GM19328 (cell line): ENCODE data around the gene SLC34A3.
A peak's percentile ranks its signal among the peaks of the same experiment; 100 is the strongest.
"Not testable (repeated sequence)": the region's sequence is repeated elsewhere in the genome, so short reads cannot be mapped to it uniquely, and the experiment has no call there.

ENCODE experiments used
- ATAC-seq: cut with Tn5 transposase; IDR thresholded peaks from one replicate; pipeline ENCODE4 v1.9.1; 2021; ENCODE audit warnings: mild to moderate bottlenecking, moderate library complexity; ENCODE audit not compliant: unreplicated experiment

Gene SLC34A3

DNA sequence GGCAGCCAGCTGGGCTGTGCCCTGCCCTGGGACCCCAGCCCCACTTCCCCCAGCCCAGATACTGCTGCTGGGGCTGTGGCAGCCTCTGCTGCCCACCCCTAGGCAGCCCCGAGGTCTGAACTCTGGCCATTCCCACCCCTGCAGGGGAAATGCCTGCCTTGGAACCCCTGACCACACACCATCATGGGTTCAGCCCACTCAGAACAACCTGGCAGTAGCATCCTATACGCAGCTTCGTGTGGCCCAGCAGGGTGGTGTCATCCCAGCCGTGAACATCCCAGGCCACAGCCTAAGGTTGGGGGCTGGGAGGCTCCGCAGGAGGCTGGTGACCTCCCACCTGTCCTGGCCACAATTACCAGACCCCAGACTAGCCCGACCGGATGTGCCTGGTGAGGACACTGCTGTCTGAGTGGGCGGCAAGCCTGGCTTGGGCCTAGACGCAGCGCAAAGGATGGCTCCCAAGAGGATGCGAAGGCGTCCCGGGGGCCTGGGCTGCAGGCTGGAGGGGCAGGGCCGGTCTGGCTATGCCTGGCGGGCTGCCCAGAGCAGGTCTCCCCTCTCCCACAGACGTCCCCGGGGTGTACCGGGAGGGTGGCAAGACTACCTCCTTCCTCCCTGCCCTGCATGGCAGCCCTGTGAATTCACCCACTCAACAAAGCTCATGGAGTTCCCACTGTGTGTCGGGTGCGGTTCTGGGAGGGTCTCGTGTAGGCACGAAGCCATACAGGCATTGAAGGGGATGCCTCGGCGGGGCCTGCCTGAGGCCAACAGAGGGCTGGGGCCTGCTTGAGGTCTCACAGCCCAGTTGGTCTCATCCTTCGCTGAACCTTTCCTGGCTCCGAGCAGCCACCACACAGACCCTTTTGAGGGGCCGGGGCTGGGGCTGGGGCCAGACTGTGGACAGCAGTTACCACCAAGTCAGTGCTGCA is 1.5 kb upstream of the SLC34A3 start:
- no peak for ATAC-seq

DNA sequence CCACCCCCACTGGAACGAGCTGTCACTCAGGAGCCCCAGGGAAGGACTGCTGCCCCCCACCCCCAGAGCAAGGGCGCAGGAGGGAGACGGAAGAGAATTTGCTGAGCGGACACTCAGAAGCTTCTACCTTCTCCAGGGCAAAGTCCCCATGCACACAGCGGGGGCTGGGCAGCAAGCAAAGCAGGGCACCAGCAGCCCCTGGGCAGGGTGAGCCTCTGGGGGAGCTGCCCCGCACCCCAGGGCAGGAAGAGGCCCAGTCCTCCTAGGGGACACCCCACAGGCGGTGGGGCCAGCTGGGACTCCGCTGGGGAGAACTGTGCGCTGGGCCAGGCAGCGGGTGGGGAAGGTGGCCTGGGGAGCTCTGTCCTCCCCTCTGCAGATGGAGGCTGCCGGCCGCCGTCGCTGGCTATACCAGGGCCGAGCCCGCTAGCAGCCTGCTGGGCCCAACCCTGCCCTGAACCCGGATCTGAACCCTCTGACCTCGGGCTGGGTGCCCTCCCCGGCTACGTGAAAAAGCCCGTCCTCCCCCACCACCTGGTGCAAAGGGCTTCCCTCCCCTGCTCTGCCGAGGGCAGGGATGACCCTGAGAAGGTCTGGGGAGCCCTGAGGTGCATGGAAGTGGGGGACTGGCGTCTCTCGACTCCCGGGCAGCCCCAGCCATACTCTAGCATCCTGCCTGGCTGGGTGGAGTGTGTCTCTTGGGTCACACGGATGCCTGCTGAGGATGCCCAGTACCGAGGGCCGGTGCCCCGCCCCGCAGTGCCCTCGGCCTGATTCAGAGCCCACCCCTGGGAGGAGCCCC is 597 bp upstream of the SLC34A3 start:
- ATAC-seq, result no peak

GRCh38 chr9:137231372-137232039 is 805 bp downstream of the SLC34A3 start:
- no peak for ATAC-seq

- no peak for ATAC-seq
Measured at GRCh38 chr9:137232101-137232500, 1.4 kb downstream of the SLC34A3 start.

DNA sequence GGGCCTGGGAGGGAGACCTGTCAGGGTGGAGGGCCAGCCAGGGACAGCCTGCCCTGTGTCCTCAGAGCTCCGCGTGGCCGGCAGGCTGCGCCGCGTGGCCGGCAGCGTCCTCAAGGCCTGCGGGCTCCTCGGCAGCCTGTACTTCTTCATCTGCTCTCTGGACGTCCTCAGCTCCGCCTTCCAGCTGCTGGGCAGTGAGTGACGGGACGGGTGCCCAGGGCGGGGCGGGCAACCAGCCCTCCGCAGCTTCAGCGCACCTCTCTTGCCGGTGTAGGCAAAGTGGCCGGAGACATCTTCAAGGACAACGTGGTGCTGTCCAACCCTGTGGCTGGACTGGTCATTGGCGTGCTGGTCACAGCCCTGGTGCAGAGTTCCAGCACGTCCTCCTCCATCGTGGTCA is 1.8 kb downstream of the SLC34A3 start:
- no peak for ATAC-seq

DNA sequence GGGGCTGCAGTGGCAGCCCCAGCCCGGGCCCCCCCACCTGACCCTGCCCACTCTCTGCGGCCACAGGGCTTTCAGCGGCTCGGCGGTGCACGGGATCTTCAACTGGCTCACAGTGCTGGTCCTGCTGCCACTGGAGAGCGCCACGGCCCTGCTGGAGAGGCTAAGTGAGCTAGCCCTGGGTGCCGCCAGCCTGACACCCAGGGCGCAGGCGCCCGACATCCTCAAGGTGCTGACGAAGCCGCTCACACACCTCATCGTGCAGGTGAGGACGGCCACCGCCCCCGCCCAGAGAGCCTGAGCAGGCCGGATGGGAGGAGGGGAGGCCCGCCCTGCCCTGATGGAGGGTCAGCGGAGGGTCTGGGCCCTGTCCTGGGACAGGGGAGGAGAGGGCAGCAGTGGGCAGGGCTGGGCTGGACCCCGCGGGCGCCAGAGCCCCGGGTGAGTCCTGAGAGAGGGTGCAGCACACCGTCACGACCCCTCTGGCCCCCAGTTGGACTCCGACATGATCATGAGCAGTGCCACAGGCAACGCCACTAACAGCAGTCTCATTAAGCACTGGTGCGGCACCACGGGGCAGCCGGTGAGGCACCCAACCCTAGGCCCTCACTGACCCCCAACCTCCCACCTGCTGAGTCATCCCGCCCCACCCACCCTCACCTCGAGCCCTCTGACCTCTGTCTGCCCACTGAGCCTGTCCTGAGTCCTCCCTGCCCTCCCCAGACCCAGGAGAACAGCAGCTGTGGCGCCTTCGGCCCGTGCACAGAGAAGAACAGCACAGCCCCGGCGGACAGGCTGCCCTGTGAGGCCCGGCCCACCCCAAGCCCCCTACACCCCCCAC is 2.7 kb downstream of the SLC34A3 start:
- no peak for ATAC-seq

- ATAC-seq, result no peak
Measured at GRCh38 chr9:137234055-137234697, 3.5 kb downstream of the SLC34A3 start.

DNA sequence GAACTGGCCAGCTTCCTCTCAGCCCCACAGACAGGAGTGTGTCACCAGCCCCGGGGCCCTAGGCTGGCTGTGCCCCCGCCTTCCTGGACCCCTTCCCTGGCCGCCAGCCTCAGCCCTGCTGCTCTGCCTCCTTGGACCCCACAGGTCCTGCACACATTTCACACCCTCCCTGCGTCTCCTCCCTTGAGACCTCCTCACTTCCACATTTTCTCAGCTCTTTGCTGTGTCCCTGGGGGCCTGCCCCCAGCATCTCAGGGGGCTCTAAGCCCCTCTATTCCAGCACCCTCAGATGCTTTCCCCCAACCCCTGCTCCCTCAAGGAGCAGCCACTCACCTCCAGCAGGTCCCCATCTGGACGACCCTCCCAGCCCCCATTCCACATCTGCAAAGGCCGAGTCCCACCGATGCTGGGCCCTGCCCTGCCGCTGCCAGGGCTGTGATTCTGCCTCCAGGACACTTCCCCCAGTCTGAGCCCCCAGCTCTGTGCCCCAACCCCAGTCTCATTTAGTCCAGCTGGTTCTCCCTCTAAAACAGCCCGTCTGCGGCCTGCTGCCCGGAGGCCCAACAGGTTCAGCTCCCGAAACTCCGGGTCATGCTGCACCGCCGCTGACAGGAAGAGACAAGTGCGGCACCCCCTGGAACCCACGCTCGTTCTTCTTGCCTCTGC is 4.2 kb downstream of the SLC34A3 start:
- no peak for ATAC-seq

DNA sequence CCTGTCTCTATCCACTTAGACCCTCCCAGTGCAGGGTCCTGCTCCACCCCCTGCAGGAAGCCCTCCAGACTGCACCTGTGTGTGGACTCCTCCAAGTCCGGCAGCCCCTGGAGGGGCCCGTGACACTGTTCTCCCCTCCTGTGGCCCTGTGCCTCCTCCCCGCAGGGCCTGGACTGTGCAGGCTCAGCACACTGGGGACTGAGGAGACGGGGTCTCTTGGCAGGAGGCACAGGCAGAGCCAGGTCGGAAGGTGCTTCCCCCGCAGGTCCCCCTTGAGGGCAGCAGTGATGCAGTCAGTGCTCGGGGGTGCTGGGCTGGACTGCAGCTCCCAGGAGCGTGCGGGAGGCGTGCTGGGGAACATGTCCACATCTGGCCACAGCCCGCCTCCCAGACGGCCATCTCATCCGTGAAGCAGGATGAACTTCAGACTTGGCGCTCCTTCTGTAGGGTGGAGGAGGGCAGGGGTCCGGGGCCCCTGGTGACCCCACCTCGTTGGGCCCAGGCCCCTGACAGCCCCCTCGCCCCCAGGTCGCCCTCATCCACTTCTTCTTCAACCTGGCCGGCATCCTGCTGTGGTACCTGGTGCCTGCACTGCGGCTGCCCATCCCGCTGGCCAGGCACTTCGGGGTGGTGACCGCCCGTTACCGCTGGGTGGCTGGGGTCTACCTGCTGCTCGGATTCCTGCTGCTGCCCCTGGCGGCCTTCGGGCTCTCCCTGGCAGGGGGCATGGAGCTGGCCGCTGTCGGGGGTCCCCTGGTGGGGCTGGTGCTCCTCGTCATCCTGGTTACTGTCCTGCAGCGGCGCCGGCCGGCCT is 4.9 kb downstream of the SLC34A3 start:
- ATAC-seq, result no peak

DNA sequence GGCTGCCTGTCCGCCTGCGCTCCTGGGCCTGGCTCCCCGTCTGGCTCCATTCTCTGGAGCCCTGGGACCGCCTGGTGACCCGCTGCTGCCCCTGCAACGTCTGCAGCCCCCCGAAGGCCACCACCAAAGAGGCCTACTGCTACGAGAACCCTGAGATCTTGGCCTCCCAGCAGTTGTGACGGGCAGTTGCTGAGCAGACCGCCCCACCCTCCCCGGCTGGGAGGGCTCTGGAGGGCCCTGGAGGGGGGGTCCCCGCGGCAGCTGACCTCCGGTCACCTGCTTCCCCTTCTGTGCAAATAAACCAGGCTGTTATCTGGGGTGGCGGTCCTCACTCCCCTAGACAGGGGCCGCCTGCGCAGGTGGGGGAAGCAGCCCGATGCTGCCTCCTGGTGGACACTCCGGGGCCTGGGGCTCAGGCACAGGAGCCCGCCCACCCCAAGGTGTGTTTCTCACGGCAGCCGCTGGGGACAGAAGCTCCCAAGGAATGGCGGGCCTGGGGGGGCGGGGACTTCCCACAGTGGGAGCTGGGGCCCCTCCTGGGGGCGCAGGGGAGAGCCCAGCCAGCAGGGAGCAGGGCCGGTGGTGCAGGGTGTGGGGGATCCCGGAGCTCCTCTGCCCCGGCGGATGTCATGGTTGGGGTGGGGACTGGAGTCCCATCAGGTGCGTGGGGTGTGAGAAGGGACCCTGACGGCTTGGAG is 5.7 kb downstream of the SLC34A3 start:
- ATAC-seq, result no peak

- ATAC-seq, result no peak
Measured at GRCh38 chr9:137236936-137237421, 6.3 kb downstream of the SLC34A3 start.

- no peak for ATAC-seq
Measured at GRCh38 chr9:137237759-137238726, 7.3 kb downstream of the SLC34A3 start.

- ATAC-seq, result not testable (repeated sequence)
Measured at GRCh38 chr9:137239541-137240200, 9.0 kb downstream of the SLC34A3 start.

DNA sequence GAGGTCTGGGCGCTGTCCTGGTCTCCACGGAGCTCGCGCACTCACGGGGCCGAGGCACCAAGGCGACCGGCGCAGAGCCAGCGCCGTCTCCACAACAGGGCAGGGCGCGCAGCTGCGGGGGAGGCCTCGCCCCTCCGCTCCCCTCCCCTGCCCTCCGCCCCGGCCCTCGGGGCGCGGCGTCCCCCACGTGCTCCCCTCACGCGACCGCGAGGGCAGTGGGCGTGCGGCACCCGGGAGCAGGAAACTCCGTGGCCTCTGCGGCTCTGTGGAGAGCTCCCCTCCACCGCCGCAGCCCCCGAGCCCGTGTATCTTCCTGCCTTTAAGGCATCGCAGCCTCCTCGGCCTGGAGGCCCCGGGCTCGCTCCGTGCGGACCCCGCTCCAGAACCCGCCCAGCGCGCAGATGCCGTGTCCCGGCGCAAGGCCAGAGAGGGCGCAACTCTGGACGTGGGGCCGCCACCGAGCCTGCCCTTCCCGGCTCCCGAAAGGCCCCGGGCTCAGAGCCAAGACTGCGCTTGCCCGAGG is 9.7 kb downstream of the SLC34A3 start:
- peak; percentile 15 for ATAC-seq

- ATAC-seq, result peak; percentile 64
Measured at GRCh38 chr9:137240841-137241489, 10.3 kb downstream of the SLC34A3 start, which contains the start of gene TUBB4B. Gene TUBB4B (plus strand): TSS chr9:137241287. CDS start chr9:137241361, 74 bp downstream.
